H9 (cell line): ENCODE measurements around the gene EDDM13. TPM values are rescaled to one million over a fixed set of nuclear protein-coding genes. Genes with fewer than 3 reads are reported as not detected.

Source experiments
- DNase-seq: peaks from one replicate; pipeline ENCODE4 v3.0.0-alpha.2; 2017
- H2AFZ ChIP-seq: one replicate; pipeline ENCODE4 v1.6.1; 2013; ENCODE audit warnings: mild to moderate bottlenecking, low read length, control low read depth, moderate library complexity
- H2AK5ac ChIP-seq: 2 replicates; pipeline ENCODE4 v1.6.1; 2013; ENCODE audit warnings: low read length, control low read depth, mixed read lengths; ENCODE audit not compliant: insufficient read length
- H2BK120ac ChIP-seq: one replicate; pipeline ENCODE4 v1.6.1; 2013; ENCODE audit warnings: low read depth, mild to moderate bottlenecking, low read length, control low read depth, inconsistent platforms; ENCODE audit not compliant: poor library complexity, severe bottlenecking
- H2BK12ac ChIP-seq: 2 replicates; pipeline ENCODE4 v1.6.1; 2013; ENCODE audit warnings: low read length, control low read depth, mixed read lengths, low read depth; ENCODE audit not compliant: insufficient read length
- H2BK15ac ChIP-seq: 2 replicates; pipeline ENCODE4 v1.6.1; 2013; ENCODE audit warnings: low read depth, low read length, control low read depth
- H2BK20ac ChIP-seq: one replicate; pipeline ENCODE4 v1.6.1; 2013; ENCODE audit warnings: low read depth, mild to moderate bottlenecking, low read length, control low read depth, inconsistent platforms; ENCODE audit not compliant: poor library complexity, severe bottlenecking
- H2BK5ac ChIP-seq: 2 replicates; pipeline ENCODE4 v1.6.1; 2013; ENCODE audit warnings: low read length, control low read depth, mixed read lengths; ENCODE audit not compliant: insufficient read length
- H3K14ac ChIP-seq: 2 replicates; pipeline ENCODE4 v1.6.1; 2013; ENCODE audit warnings: low read length, control low read depth; ENCODE audit not compliant: insufficient read depth
- H3K18ac ChIP-seq: 2 replicates; pipeline ENCODE4 v1.6.1; 2013; ENCODE audit warnings: low read depth, mild to moderate bottlenecking, mixed read lengths, low read length, control low read depth; ENCODE audit not compliant: insufficient read length
- H3K23ac ChIP-seq: 2 replicates; pipeline ENCODE4 v1.6.1; 2013; ENCODE audit warnings: low read length, control low read depth, mixed read lengths, low read depth; ENCODE audit not compliant: insufficient read length
- H3K23me2 ChIP-seq: 2 replicates; pipeline ENCODE4 v1.6.1; 2013; ENCODE audit warnings: low read depth, mild to moderate bottlenecking, mixed read lengths, low read length, control low read depth; ENCODE audit not compliant: insufficient read length, poor library complexity, severe bottlenecking
- H3K27ac ChIP-seq: 2 replicates; pipeline ENCODE4 v1.5.1; 2013; ENCODE audit warnings: low read length, control low read depth, mixed read lengths, low read depth; ENCODE audit not compliant: insufficient read length
- H3K27me3 ChIP-seq: 2 replicates; pipeline ENCODE4 v1.6.1; 2013; ENCODE audit warnings: low read length, control low read depth, inconsistent platforms; ENCODE audit not compliant: insufficient read depth
- H3K4ac ChIP-seq: 2 replicates; pipeline ENCODE4 v1.6.1; 2013; ENCODE audit warnings: low read depth, mild to moderate bottlenecking, control low read depth, inconsistent platforms, low read length, moderate library complexity
- H3K4me1 ChIP-seq: 2 replicates; pipeline ENCODE4 v1.6.1; 2013; ENCODE audit warnings: low read length, control low read depth, inconsistent platforms; ENCODE audit not compliant: insufficient read depth
- H3K4me2 ChIP-seq: 2 replicates; pipeline ENCODE4 v1.6.1; 2013; ENCODE audit warnings: low read length, control low read depth, mixed read lengths; ENCODE audit not compliant: insufficient read length, insufficient read depth
- H3K56ac ChIP-seq: 2 replicates; pipeline ENCODE4 v1.6.1; 2013; ENCODE audit warnings: low read depth, mild to moderate bottlenecking, mixed read lengths, low read length, control low read depth; ENCODE audit not compliant: insufficient read length
- H3K79me1 ChIP-seq: 2 replicates; pipeline ENCODE4 v1.6.1; 2013; ENCODE audit warnings: low read depth, mild to moderate bottlenecking, moderate library complexity, low read length, control low read depth, inconsistent platforms; ENCODE audit not compliant: insufficient read depth, poor library complexity, severe bottlenecking
- H3K79me2 ChIP-seq: 2 replicates; pipeline ENCODE4 v1.6.1; 2013; ENCODE audit warnings: low read length, control low read depth, inconsistent platforms; ENCODE audit not compliant: insufficient read depth
- H3K9ac ChIP-seq: 2 replicates; pipeline ENCODE4 v1.6.1; 2013; ENCODE audit warnings: low read length, control low read depth, mixed read lengths; ENCODE audit not compliant: insufficient read length; ENCODE audit errors: extremely low read depth
- H3K9me3 ChIP-seq: one replicate; pipeline ENCODE4 v1.6.1; 2013; ENCODE audit warnings: low read depth, low read length, inconsistent platforms; ENCODE audit not compliant: control insufficient read depth
- H3T11ph ChIP-seq: one replicate; pipeline ENCODE4 v1.6.1; 2013; ENCODE audit warnings: mild to moderate bottlenecking, low read length, control low read depth, inconsistent platforms
- H4K20me1 ChIP-seq: one replicate; pipeline ENCODE4 v1.6.1; 2013; ENCODE audit not compliant: control insufficient read depth, insufficient read length, insufficient read depth
- H4K5ac ChIP-seq: 2 replicates; pipeline ENCODE4 v1.6.1; 2013; ENCODE audit warnings: low read depth, mild to moderate bottlenecking, mixed read lengths, low read length, control low read depth; ENCODE audit not compliant: insufficient read length
- H4K8ac ChIP-seq: replicated peaks from 2 replicates; pipeline ENCODE4 v1.6.1; 2013; ENCODE audit warnings: low read length, control low read depth, mixed read lengths, low read depth; ENCODE audit not compliant: insufficient read length
- H4K91ac ChIP-seq: 2 replicates; pipeline ENCODE4 v1.6.1; 2013; ENCODE audit warnings: low read depth, mild to moderate bottlenecking, moderate library complexity, mixed read lengths, low read length, control low read depth; ENCODE audit not compliant: insufficient read length
- H3K27ac Mint-ChIP-seq, 3 experiments: 2 replicates in 2 of 3; 3 replicates in 1 of 3; pipeline ENCODE4 v1.8.0; 2020 to 2021; ENCODE audit warnings: mixed read lengths in 3 of 3, mild to moderate bottlenecking in 1 of 3, moderate library complexity in 1 of 3
- H3K27me3 Mint-ChIP-seq: 2 replicates; pipeline ENCODE4 v1.8.0; 2021; ENCODE audit warnings: low read depth, mild to moderate bottlenecking, moderate library complexity, mixed read lengths
- H3K36me3 Mint-ChIP-seq, 3 experiments: 2 replicates in 2 of 3; 3 replicates in 1 of 3; pipeline ENCODE4 v1.8.0; 2020 to 2021; ENCODE audit warnings: low read depth in 3 of 3, mixed read lengths in 3 of 3; ENCODE audit not compliant: insufficient read depth in 1 of 3
- H3K4me1 Mint-ChIP-seq, 2 experiments: 2 replicates each; pipeline ENCODE4 v1.8.0; 2020; ENCODE audit warnings: mixed read lengths in 2 of 2
- H3K4me3 Mint-ChIP-seq, 2 experiments: 2 replicates in 1 of 2; 3 replicates in 1 of 2; pipeline ENCODE4 v1.8.0; 2020 to 2021; ENCODE audit warnings: mild to moderate bottlenecking in 2 of 2, mixed read lengths in 2 of 2, moderate library complexity in 1 of 2
- H3K9me3 Mint-ChIP-seq, 2 experiments: 2 replicates in 1 of 2; 3 replicates in 1 of 2; pipeline ENCODE4 v1.8.0; 2020; ENCODE audit warnings: mild to moderate bottlenecking in 2 of 2, mixed read lengths in 2 of 2, moderate library complexity in 1 of 2
- CTCF ChIP-seq: fragments of 200-600 bp; sonication (generic); conservative IDR thresholded peaks from 3 replicates; pipeline ENCODE4 v1.8.0; 2021; ENCODE audit warnings: antibody characterized with exemption, mild to moderate bottlenecking
- WGBS: extraction: QIAGEN DNeasy Blood & Tissue Kit; methylation state at CpG from one replicate; pipeline ENCODE4 v1.1.7; 2013; ENCODE audit warnings: missing lambda C conversion rate, low lambda C conversion rate, mixed read lengths; ENCODE audit not compliant: insufficient read length; ENCODE audit errors: extremely low coverage; 5-methylcytosine and 5-hydroxymethylcytosine counted together
- total RNA-seq: library from RNA; stranded (reverse); gene quantifications from 2 replicates; pipeline ENCODE4 v1.2.1, GENCODE V29; 2021

The EDDM13 gene
- total RNA-seq, 1 experiment from 2014 or later, result not detected

- H2BK5ac ChIP-seq, result no peak overlapping the region
- no peak overlapping the region for H3K4me3 Mint-ChIP-seq
These were observed 12.2 kb downstream of the EDDM13 start for GRCh38 chr19:56284746-56285145.

More at GRCh38 chr19:56284746-56285145, 12.2 kb downstream of the EDDM13 start:
- Histone ChIP-seq H3K9me3 (no peaks in the 10 kb centered on the region), H2BK20ac (no peak overlapping the region), H3K23me2 (no peaks in the 10 kb centered on the region), H3K56ac (no peak overlapping the region), H2BK12ac (no peak overlapping the region), H3K79me2 (no peaks in the 10 kb centered on the region), H2AK5ac (no peak overlapping the region), H3K79me1 (no peaks in the 10 kb centered on the region), H3K9ac (no peak overlapping the region), H3K4me1 (no peaks in the 10 kb centered on the region), H3K23ac (no peak overlapping the region), H2BK15ac (no peak overlapping the region), H3K4me2 (no peak overlapping the region), H4K91ac (no peak overlapping the region), H3K14ac (no peak overlapping the region), H3K27me3 (no peaks in the 10 kb centered on the region), H3K27ac (no peak overlapping the region), H3K18ac (no peak overlapping the region), H3T11ph (no peak overlapping the region), H4K5ac (no peak overlapping the region), H2BK120ac (no peak overlapping the region), H4K8ac (no peak overlapping the region), H4K20me1 (no peaks in the 10 kb centered on the region), H2AFZ (no peak overlapping the region), H3K4ac (no peak overlapping the region)
- Mint-ChIP-seq H3K36me3 (peaks cover 0 to 6% (median 5%) of the 10 kb centered on the region in 3 experiments; a peak in 5 of 7 replicates), H3K9me3 (peaks cover 0 to 53% of the 10 kb centered on the region in 2 experiments; a peak in 4 of 5 replicates), H3K27ac (no peak overlapping the region), H3K27me3 (no peaks in the 10 kb centered on the region), H3K4me1 (no peaks in the 10 kb centered on the region)
- no CpG with 5 or more reads among the region's 3 CpGs for WGBS
- no peak for DNase-seq
- no peak for TF ChIP-seq CTCF
